H1 (cell line): Measurements from ENCODE around the gene ACTN2. TPM values are rescaled to one million over a fixed set of nuclear protein-coding genes. Genes with fewer than 3 reads are reported as not detected.

Experiments used
- CTCF ChIA-PET: fragments of 300-600 bp; sonication (Branson Sonifier 250); formaldehyde crosslinking; loops from one replicate; lab custom pipeline; 2021; ENCODE audit not compliant: partially characterized antibody; lab: Charles Lee
- POLR2A ChIA-PET: fragments of 300-600 bp; sonication (Branson Sonifier 250); formaldehyde crosslinking; loops from one replicate; lab custom pipeline; 2021; ENCODE audit warnings: inconsistent platforms; ENCODE audit not compliant: partially characterized antibody; lab: Charles Lee
- DNase-seq, 2 experiments: peaks; one replicate each; pipeline versions ENCODE4 v3.0.0 to v3.0.0-alpha.2; 2010 to 2022; ENCODE audit warnings: low spot score in 2 of 2, low read depth in 1 of 2, mixed read lengths in 1 of 2
- FAIRE-seq: peaks from 2 replicates; lab custom pipeline; 2011; peaks lifted over from hg19 to GRCh38; lab: Jason Lieb, UNC
- H2AFZ ChIP-seq: 2 replicates; pipeline ENCODE4 v1.8.1; 2012; ENCODE audit warnings: low read length, inconsistent platforms
- H2AK5ac ChIP-seq: 2 replicates; pipeline ENCODE4 v1.6.1; 2013; ENCODE audit warnings: low read depth, low read length
- H2BK120ac ChIP-seq: replicated peaks from 2 replicates; pipeline ENCODE3; 2013; ENCODE audit warnings: low read depth, low read length, inconsistent platforms
- H2BK12ac ChIP-seq: 2 replicates; pipeline ENCODE4 v1.6.1; 2013; ENCODE audit warnings: low read depth, low read length
- H2BK15ac ChIP-seq: 2 replicates; pipeline ENCODE4 v1.6.1; 2013; ENCODE audit warnings: low read length
- H2BK20ac ChIP-seq: 2 replicates; pipeline ENCODE4 v1.6.1; 2013; ENCODE audit warnings: low read length
- H2BK5ac ChIP-seq: 2 replicates; pipeline ENCODE4 v1.6.1; 2013; ENCODE audit warnings: low read depth, low read length
- H3K14ac ChIP-seq: 2 replicates; pipeline ENCODE4 v1.6.1; 2013; ENCODE audit warnings: inconsistent platforms; ENCODE audit not compliant: insufficient read length
- H3K18ac ChIP-seq: 2 replicates; pipeline ENCODE4 v1.6.1; 2013; ENCODE audit warnings: low read length; ENCODE audit errors: extremely low read depth
- H3K23ac ChIP-seq: 2 replicates; pipeline ENCODE4 v1.6.1; 2013; ENCODE audit warnings: inconsistent platforms; ENCODE audit not compliant: insufficient read length
- H3K23me2 ChIP-seq: 2 replicates; pipeline ENCODE4 v1.6.1; 2013; ENCODE audit warnings: low read depth, low read length
- H3K27ac ChIP-seq: 2 replicates; pipeline ENCODE4 v1.6.1; 2011; ENCODE audit warnings: low read depth, low read length, inconsistent platforms
- H3K27me3 ChIP-seq, 4 experiments: replicated peaks in 1 of 4; 1 replicate in 1 of 4; 2 replicates in 3 of 4; pipeline versions ENCODE4 v1.6.1 to v1.8.1; 2011 to 2013; ENCODE audit warnings: low read length in 3 of 4, mild to moderate bottlenecking in 3 of 4, inconsistent platforms in 2 of 4, mixed read lengths in 2 of 4, moderate library complexity in 1 of 4; ENCODE audit not compliant: control insufficient read depth in 3 of 4, insufficient read depth in 3 of 4; ENCODE audit errors: extremely low read depth in 1 of 4
- H3K36me3 ChIP-seq, 4 experiments: 2 replicates each; pipeline versions ENCODE4 v1.6.1 to v1.8.1; 2011 to 2013; ENCODE audit warnings: mild to moderate bottlenecking in 4 of 4, low read length in 3 of 4, moderate library complexity in 2 of 4, control low read depth in 1 of 4, inconsistent platforms in 1 of 4; ENCODE audit not compliant: insufficient read depth in 4 of 4, control insufficient read depth in 2 of 4
- H3K4ac ChIP-seq: replicated peaks from 2 replicates; pipeline ENCODE3; 2013; ENCODE audit warnings: low read length, low read depth, mixed read lengths, inconsistent platforms; ENCODE audit not compliant: insufficient read length
- H3K4me1 ChIP-seq, 4 experiments: replicated peaks in 1 of 4; 1 replicate in 1 of 4; 2 replicates in 3 of 4; pipeline versions ENCODE4 v1.6.1 to v1.8.1; 2011 to 2013; ENCODE audit warnings: low read length in 3 of 4, inconsistent platforms in 2 of 4, mixed read lengths in 1 of 4; ENCODE audit not compliant: insufficient read depth in 4 of 4, control insufficient read depth in 3 of 4
- H3K4me2 ChIP-seq, 2 experiments: 2 replicates each; pipeline versions ENCODE4 v1.6.1 to v1.8.1; 2011 to 2013; ENCODE audit warnings: low read depth in 2 of 2, low read length in 2 of 2, control low read depth in 1 of 2, inconsistent platforms in 1 of 2, mild to moderate bottlenecking in 1 of 2; ENCODE audit not compliant: insufficient read depth in 1 of 2
- H3K4me3 ChIP-seq, 4 experiments: fragments of 200-600, 300-600 bp in 1 of 4; sonication (generic), shearing (Covaris generic), sonication (Bioruptor Twin) in 1 of 4; 2 replicates each; pipeline versions ENCODE4 v1.5.1 to v1.8.1; 2011 to 2016; ENCODE audit warnings: low read length in 4 of 4, low read depth in 3 of 4, control low read depth in 2 of 4, inconsistent platforms in 2 of 4, mild to moderate bottlenecking in 2 of 4, mixed read lengths in 1 of 4, moderate library complexity in 1 of 4; ENCODE audit not compliant: insufficient read depth in 2 of 4; ENCODE audit errors: extremely low read depth in 1 of 4
- H3K56ac ChIP-seq: replicated peaks from 2 replicates; pipeline ENCODE3; 2013; ENCODE audit warnings: low read depth, mild to moderate bottlenecking, mixed read lengths, low read length, inconsistent platforms; ENCODE audit not compliant: insufficient read length
- H3K79me1 ChIP-seq: 2 replicates; pipeline ENCODE4 v1.6.1; 2013; ENCODE audit warnings: low read depth, low read length, control low read depth
- H3K79me2 ChIP-seq, 2 experiments: 2 replicates each; pipeline versions ENCODE4 v1.6.1 to v1.8.1; 2012 to 2013; ENCODE audit warnings: low read length in 2 of 2, mild to moderate bottlenecking in 2 of 2, inconsistent platforms in 1 of 2; ENCODE audit not compliant: insufficient read depth in 2 of 2, control insufficient read depth in 1 of 2
- H3K9ac ChIP-seq, 4 experiments: replicated peaks in 1 of 4; 1 replicate in 1 of 4; 2 replicates in 3 of 4; pipeline versions ENCODE4 v1.6.1 to v1.8.1; 2011 to 2013; ENCODE audit warnings: low read depth in 3 of 4, low read length in 3 of 4, control low read depth in 2 of 4, mild to moderate bottlenecking in 2 of 4, moderate library complexity in 2 of 4, inconsistent platforms in 1 of 4; ENCODE audit errors: extremely low read depth in 1 of 4
- H3K9me3 ChIP-seq, 2 experiments: 2 replicates each; pipeline versions ENCODE4 v1.6.1 to v1.8.1; 2012 to 2013; ENCODE audit warnings: mild to moderate bottlenecking in 2 of 2, moderate library complexity in 2 of 2, control low read depth in 1 of 2, inconsistent platforms in 1 of 2, low read depth in 1 of 2, low read length in 1 of 2, mixed read lengths in 1 of 2; ENCODE audit not compliant: insufficient read depth in 2 of 2
- H4K20me1 ChIP-seq, 2 experiments: replicated peaks in 1 of 2; 2 replicates each; pipeline versions ENCODE3 to v1.8.1; 2011 to 2013; ENCODE audit warnings: inconsistent platforms in 2 of 2, low read length in 2 of 2, mild to moderate bottlenecking in 1 of 2; ENCODE audit not compliant: insufficient read depth in 2 of 2, control insufficient read depth in 1 of 2
- H4K5ac ChIP-seq: 2 replicates; pipeline ENCODE4 v1.6.1; 2013; ENCODE audit warnings: low read length, low read depth, mixed read lengths, inconsistent platforms; ENCODE audit not compliant: insufficient read length
- H4K8ac ChIP-seq: 2 replicates; pipeline ENCODE4 v1.8.0; 2013; ENCODE audit warnings: mild to moderate bottlenecking, moderate library complexity, low read length, inconsistent platforms; ENCODE audit not compliant: insufficient read depth; ENCODE audit errors: extremely low read depth
- H4K91ac ChIP-seq: replicated peaks from 2 replicates; pipeline ENCODE3; 2013; ENCODE audit warnings: low read length, mixed read lengths, inconsistent platforms; ENCODE audit not compliant: insufficient read length
- ASH2L ChIP-seq: fragments of 200-600, 300-600 bp; sonication (generic); IDR thresholded peaks from one replicate; pipeline ENCODE4 v1.7.1; 2017; ENCODE audit warnings: low read length
- BCL11A ChIP-seq, 2 experiments: IDR thresholded peaks; one replicate each; pipeline ENCODE4 v1.6.1; 2011; ENCODE audit warnings: low read depth in 2 of 2, low read length in 2 of 2, mild to moderate bottlenecking in 2 of 2
- CEBPB ChIP-seq: IDR thresholded peaks from 2 replicates; pipeline ENCODE4 v1.6.1; 2012; ENCODE audit warnings: low read depth, low read length
- HDAC6 ChIP-seq: IDR thresholded peaks from one replicate; pipeline ENCODE4 v1.7.1; 2012; ENCODE audit warnings: low read depth, mild to moderate bottlenecking, inconsistent platforms, low read length, moderate library complexity
- SP2 ChIP-seq: IDR thresholded peaks from 2 replicates; pipeline ENCODE4 v1.6.1; 2012; ENCODE audit warnings: mild to moderate bottlenecking, low read length, inconsistent platforms
- SRF ChIP-seq: IDR thresholded peaks from 2 replicates; pipeline ENCODE4 v1.6.1; 2011; ENCODE audit warnings: mild to moderate bottlenecking, low read depth, low read length, moderate library complexity
- SUZ12 ChIP-seq: fragments of 200-600 bp; sonication (generic); IDR thresholded peaks from 2 replicates; pipeline ENCODE4 v1.6.1; 2012; ENCODE audit warnings: mild to moderate bottlenecking, inconsistent platforms, low read length, moderate library complexity, mixed read lengths
- WGBS, 2 experiments: shearing (Covaris generic) in 1 of 2; methylation state at CpG; one replicate each; pipeline versions ENCODE4 v1.1.6 to v1.1.7; 2013 to 2015; ENCODE audit warnings: low lambda C conversion rate in 2 of 2, mixed read lengths in 2 of 2, inconsistent platforms in 1 of 2, low coverage in 1 of 2, missing lambda C conversion rate in 1 of 2; ENCODE audit not compliant: insufficient replicate concordance in 2 of 2, insufficient coverage in 1 of 2, insufficient read length in 1 of 2; ENCODE audit errors: extremely low coverage in 1 of 2, missing lambda C conversion rate in 1 of 2; 5-methylcytosine and 5-hydroxymethylcytosine counted together
- polyA plus RNA-seq, 7 experiments: library from polyadenylated mRNA; depleted of rRNA in 3 of 7; stranded (reverse) in 5 of 7; unstranded in 2 of 7; fragments of >200 nt in 5 of 7; fragments of 200-250 nt in 2 of 7; gene quantifications; 1 replicate in 5 of 7; 2 replicates in 1 of 7; 4 replicates in 1 of 7; pipeline versions ENCODE4 v1.2.1 to v1.2.3, GENCODE V29; 2011 to 2013; ENCODE audit warnings: missing spikeins in 2 of 7, mixed read lengths in 2 of 7
- total RNA-seq: library from RNA; stranded (reverse); fragmentation: NEBNext Ultra II Directional; extraction: Animal tissue kit (Norgen Biotek cat#: 25700); gene quantifications from 2 replicates; pipeline ENCODE4 v1.2.1, GENCODE V29; 2021

The ACTN2 gene
- total and polyA plus RNA-seq, 2 of the 8 experiments (the other 6 are each of a cell fraction or from before 2014, with no cell fraction given) = 1.9 to 4.1 TPM

DNA sequence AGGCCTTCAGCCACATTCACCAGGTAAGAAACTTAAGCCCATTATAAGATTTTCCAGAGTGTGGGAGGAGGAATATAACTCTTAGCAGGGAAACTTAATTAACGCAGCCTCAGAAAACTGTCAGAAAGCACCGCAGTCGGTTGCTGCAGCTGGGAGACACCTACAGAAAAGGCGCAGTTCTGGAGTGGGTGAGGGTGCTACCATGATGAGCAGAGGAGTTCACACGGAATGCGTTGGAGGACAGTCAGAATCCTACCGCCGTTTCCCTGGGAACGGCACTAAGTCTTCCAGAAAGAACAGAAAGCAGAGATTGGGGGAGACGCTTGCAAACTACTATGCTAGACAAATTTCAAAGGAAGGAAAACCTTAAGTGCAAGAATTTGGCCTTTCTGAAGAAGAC lies 6.4 kb downstream of the ACTN2 start:
- FAIRE-seq (no peak), DNase-seq (no peak)
- Histone ChIP-seq H2BK20ac (no peak overlapping the region), H3K4me2 (no peak overlapping the region), H3K14ac (no peak overlapping the region), H2BK15ac (no peak overlapping the region), H3K18ac (no peak overlapping the region), H2AFZ (no peak overlapping the region), H3K23me2 (no peaks in the 10 kb centered on the region), H3K9me3 (no peaks in the 10 kb centered on the region), H3K4ac (no peak overlapping the region), H3K56ac (no peak overlapping the region), H3K23ac (no peak overlapping the region), H3K79me2 (no peaks in the 10 kb centered on the region; a peak in 1 of 4 replicates), H3K9ac (no peak overlapping the region), H3K79me1 (no peaks in the 10 kb centered on the region; the same call in 1 of the 2 replicates), H4K8ac (no peak overlapping the region), H2BK12ac (no peak overlapping the region), H3K36me3 (no peaks in the 10 kb centered on the region), H4K5ac (no peak overlapping the region), H2BK5ac (no peak overlapping the region), H4K20me1 (peaks cover 0 to 1% of the 10 kb centered on the region in 2 experiments), H3K27me3 (peaks cover 0 to 1% (median under 1%) of the 10 kb centered on the region in 4 experiments; a peak in 3 of 7 replicates), H2BK120ac (no peak overlapping the region), H3K4me3 (no peak overlapping the region), H3K27ac (no peak overlapping the region), H4K91ac (no peak overlapping the region), H2AK5ac (no peak overlapping the region), H3K4me1 (no peaks in the 10 kb centered on the region)
- 87% methylated on average over 10 of the region's 10 CpGs; no CpG with 5 or more reads in 1 of the 2 experiments for WGBS, 2 experiments
- ChIA-PET CTCF (interaction anchor here (0.5 kb wide), 1 partner anchor 1179 kb away, joined by 4 read pairs; no protein-coding TSS in a partner anchor), POLR2A (no interaction called here)
- TF ChIP-seq CEBPB (no peak), SUZ12 (no peak), ASH2L (no peak), BCL11A (IDR thresholded peaks at IDR 0.05; ENCODE audit: low read depth in 2 of 2, low read length in 2 of 2) (no peak), HDAC6 (no peak), SRF (no peak), SP2 (no peak)
